ENCODE data around the gene ZNRF2. TPM values are rescaled to one million over a fixed set of nuclear protein-coding genes. Genes with fewer than 3 reads are reported as not detected.

The ZNRF2 gene
- 10 to 100 TPM; 17.1 to 24.0 (median 18.7) TPM for total RNA-seq
- long read RNA-seq, result 0 reads

DNA sequence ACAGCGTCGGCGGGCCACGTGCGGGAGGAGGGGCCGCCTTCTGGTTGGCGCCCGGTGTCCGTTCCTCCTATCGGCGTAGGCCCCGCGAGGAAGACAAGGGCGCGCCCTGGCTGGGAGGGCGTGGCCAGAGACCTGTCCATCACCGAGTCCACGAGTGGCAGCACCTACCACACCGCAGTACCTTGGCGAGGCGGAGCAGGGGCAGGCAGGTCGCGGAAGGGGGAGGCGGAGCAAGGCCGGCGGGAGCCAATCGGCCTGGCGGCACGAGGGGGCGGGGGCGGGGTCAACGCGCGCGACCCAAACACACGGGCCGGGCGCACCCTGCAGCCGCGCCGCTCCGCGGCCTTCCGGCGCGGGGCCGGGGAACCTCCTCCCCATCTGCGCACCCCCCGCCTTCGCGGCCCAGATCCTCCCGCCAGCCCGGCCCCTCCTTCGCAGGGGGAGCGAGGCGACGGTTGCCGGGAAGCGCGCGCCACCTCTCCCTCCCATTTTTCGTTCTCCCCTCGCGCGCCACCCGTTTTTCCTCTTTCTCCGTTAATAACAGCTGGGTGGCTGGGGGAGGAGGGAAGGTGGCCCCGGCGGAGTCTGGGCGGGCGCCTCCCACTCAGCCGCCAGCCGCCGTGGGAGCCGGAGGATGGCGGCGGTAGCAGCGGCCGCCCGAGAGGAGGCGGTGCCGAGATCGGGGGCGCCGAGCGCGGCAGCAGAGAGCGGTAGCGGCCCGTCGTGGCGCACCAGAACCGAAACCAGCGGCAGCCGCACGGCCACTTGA lies at the start of gene ZNRF2:
ZNRF2 (plus strand) TSS at position 300 of the 769 bp plus-strand sequence. CDS start 761 bp downstream, outside the sequence.
- TF ChIP-seq POLR2A (IDR thresholded peaks at IDR 0.05), result peak; percentile 89
- peak; percentile 43 to 55 (median 48) for TF ChIP-seq CTCF (IDR thresholded peaks at IDR 0.05)
- peaks cover 0 to 15% (median 7%) of the 10 kb centered on the region in 4 donors for H3K4me1 ChIP-seq
- peak; percentile 100 for DNase-seq
- H3K36me3 ChIP-seq, result no peaks in the 10 kb centered on the region
- peak; percentile 88 to 96 (median 92) for ATAC-seq
- intact Hi-C loops (cut with DNase I), result no loop called here
- H3K4me3 ChIP-seq, result peak within 1 kb of the TSS; percentile 56 to 71 (median 58)
- H3K9me3 ChIP-seq, result no peaks in the 10 kb centered on the region
- H3K27me3 ChIP-seq, result no peaks in the 10 kb centered on the region
- peak within 1 kb of the TSS; percentile 91 to 94 (median 93) for H3K27ac ChIP-seq
- 0% methylated on average over 11 of the region's 96 CpGs for WGBS (ENCODE audit: insufficient coverage, low coverage, low lambda C conversion rate, missing lambda C conversion rate)

DNA sequence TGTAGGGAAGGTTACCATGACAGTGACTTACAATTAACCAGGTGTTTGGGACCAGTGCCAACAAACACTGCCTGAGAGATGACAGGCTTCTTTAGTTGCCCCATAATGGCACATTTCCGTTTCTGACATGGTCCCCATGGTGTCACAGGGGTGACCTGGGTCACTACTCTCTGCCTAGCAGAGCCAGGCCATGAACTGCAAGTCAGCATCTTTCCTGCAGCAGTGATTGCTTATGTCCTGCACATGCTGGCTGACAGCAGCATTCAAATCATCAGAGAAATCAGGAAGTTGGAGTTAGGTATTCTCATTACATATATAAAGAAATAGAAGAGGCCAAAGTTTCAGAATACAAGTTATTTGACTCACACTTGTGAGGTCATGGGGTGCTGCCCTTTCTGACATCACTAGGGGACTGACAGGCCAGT lies 47.1 kb upstream of the ZNRF2 start:
- H3K9me3 ChIP-seq, result no peaks in the 10 kb centered on the region
- 0% methylated on average over 1 of the region's 1 CpG for WGBS (ENCODE audit: insufficient coverage, low coverage, low lambda C conversion rate, missing lambda C conversion rate)
- H3K36me3 ChIP-seq, result no peaks in the 10 kb centered on the region
- peak; percentile 19 to 74 (median 55) for ATAC-seq
- H3K4me3 ChIP-seq, result no peak overlapping the region
- peak in 1 of 3 donors; percentile 30 for DNase-seq
- H3K4me1 ChIP-seq, result peaks cover 0 to 17% (median 10%) of the 10 kb centered on the region in 4 donors
- no peaks in the 10 kb centered on the region for H3K27me3 ChIP-seq
- intact Hi-C loops (cut with DNase I), result no loop called here
- no peak for TF ChIP-seq CTCF (IDR thresholded peaks at IDR 0.05)
- no peak for TF ChIP-seq POLR2A (IDR thresholded peaks at IDR 0.05)
- no peak overlapping the region for H3K27ac ChIP-seq

GRCh38 chr7:30238721-30239441 lies 45.5 kb upstream of the ZNRF2 start:
- Histone ChIP-seq H3K4me3 (no peak overlapping the region), H3K27me3 (no peaks in the 10 kb centered on the region), H3K36me3 (no peaks in the 10 kb centered on the region), H3K4me1 (peaks cover 0 to 17% (median 10%) of the 10 kb centered on the region in 4 donors), H3K9me3 (no peaks in the 10 kb centered on the region), H3K27ac (peak overlapping the region in 2 of 3 donors; percentile 35 to 59)
- intact Hi-C loops (cut with DNase I), result no loop called here
- TF ChIP-seq CTCF (IDR thresholded peaks at IDR 0.05) (no peak), POLR2A (IDR thresholded peaks at IDR 0.05) (no peak)
- DNase-seq, result peak; percentile 82 to 89 (median 83)
- ATAC-seq, result peak; percentile 83 to 92 (median 86)

- Histone ChIP-seq H3K4me1 (peaks cover 0 to 17% (median 10%) of the 10 kb centered on the region in 4 donors), H3K27ac (no peak overlapping the region), H3K27me3 (no peaks in the 10 kb centered on the region), H3K9me3 (no peaks in the 10 kb centered on the region), H3K4me3 (no peak overlapping the region), H3K36me3 (no peaks in the 10 kb centered on the region)
- TF ChIP-seq CTCF (IDR thresholded peaks at IDR 0.05) (no peak), POLR2A (IDR thresholded peaks at IDR 0.05) (no peak)
- ATAC-seq, result no peak
- DNase-seq, result no peak
- intact Hi-C loops (cut with DNase I), result no loop called here
- 61% methylated on average over 6 of the region's 6 CpGs for WGBS (ENCODE audit: insufficient coverage, low coverage, low lambda C conversion rate, missing lambda C conversion rate)
These were observed 44.1 kb upstream of the ZNRF2 start for GRCh38 chr7:30240106-30240800.
